GM10847 (cell line): ENCODE results near the gene COLEC11.

ENCODE experiments used
- POLR2A ChIP-seq: IDR thresholded peaks from 2 replicates; pipeline ENCODE4 v1.6.1; 2011; ENCODE audit not compliant: insufficient read length; ENCODE audit errors: extremely low read depth

The COLEC11 gene

DNA sequence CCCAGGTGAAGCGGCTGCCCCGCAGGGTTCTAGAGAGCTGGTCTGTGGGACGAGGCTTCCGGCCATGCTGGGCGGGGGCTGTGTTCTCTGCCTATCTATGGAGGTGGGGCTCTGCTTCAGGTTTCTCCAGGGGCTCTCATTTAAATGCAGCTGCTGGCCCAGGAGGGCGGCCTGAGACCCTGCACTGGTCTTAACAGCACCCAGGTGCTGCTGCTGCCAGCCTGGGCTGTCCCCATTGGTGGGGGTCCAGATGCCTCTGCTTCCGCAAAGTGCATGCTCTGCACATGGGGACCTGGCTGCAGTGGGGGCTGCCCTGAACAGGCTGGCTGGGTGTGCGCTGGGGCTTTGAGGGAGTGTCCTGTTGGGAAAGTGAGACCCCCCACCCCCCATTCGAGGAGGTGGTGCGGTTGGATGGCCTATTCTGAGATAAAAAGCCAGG lies 33.3 kb downstream of the COLEC11 start:
- no peak for TF ChIP-seq POLR2A

DNA sequence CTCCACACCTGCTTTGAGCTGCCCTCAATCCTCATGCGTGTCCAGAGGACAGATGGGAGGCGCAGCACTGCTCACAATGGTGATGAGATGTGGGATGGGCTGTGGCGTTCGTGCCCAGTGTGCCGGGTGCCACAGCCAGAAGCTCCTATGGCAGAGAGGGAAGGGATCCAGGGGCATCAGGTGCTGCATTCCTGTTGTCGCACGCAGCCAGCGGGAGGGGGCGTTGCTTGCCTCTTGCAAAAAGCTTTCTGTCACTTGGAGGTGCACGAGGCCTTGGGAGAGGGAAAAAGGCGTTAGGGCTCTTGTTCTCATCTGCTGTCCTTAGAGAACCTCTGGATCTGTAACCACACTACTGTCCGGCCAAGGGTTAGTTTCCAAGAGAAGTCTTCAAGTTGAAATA lies 33.9 kb downstream of the COLEC11 start:
- TF ChIP-seq POLR2A, result no peak

DNA sequence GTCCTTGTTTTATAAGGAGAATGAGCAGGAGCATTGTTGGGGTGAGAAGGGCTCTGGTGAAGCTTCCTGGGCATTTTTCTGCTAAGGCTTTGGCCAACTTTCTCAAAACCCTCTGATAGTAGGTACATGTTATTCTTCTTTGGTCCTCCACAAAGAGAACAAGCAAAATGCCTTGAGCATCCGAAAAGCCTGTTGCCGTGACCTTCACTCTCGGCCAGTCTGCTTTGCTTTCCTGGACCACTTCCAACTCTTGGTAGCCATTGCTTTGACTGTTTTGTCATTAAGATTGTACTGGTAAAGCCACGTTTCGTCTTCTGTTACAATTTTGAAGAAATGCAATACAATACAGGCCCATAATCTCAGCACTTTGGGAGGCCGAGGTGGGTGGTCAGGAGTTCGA lies 35.7 kb downstream of the COLEC11 start:
- no peak for TF ChIP-seq POLR2A

DNA sequence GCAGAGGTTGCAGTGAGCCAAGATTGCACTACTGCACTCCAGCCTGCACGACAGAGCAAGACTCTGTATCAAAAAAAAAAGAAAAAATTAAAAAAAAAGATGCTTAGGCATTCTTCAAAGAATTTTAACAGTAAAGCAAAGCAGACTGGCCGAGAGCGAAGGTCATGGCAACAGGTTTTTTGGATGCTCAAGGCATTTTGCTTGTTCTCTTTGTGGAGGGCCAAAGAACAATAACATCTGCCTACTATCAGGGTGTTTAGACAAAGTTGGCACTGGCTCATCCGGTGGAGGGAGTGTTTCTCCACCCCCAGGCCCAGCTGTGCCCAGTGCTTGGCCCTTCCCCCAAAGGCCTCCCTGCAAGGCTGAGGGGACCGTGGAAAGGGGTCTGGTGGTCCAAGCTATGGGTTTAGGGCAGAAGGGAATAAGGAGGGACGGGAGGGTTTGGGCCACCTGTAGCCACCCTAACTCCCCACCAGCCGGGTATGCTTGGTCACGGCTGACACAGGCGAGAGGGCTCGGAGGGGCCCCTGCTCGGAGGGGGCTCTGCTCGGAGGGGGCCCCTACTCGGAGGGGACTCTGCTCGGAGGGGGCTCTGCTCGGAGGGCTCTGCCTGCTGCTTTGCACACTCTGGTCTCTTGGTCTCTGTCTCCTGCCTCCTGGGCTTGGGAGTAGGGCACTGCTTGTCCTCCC lies 36.4 kb downstream of the COLEC11 start:
- TF ChIP-seq POLR2A, result no peak

DNA sequence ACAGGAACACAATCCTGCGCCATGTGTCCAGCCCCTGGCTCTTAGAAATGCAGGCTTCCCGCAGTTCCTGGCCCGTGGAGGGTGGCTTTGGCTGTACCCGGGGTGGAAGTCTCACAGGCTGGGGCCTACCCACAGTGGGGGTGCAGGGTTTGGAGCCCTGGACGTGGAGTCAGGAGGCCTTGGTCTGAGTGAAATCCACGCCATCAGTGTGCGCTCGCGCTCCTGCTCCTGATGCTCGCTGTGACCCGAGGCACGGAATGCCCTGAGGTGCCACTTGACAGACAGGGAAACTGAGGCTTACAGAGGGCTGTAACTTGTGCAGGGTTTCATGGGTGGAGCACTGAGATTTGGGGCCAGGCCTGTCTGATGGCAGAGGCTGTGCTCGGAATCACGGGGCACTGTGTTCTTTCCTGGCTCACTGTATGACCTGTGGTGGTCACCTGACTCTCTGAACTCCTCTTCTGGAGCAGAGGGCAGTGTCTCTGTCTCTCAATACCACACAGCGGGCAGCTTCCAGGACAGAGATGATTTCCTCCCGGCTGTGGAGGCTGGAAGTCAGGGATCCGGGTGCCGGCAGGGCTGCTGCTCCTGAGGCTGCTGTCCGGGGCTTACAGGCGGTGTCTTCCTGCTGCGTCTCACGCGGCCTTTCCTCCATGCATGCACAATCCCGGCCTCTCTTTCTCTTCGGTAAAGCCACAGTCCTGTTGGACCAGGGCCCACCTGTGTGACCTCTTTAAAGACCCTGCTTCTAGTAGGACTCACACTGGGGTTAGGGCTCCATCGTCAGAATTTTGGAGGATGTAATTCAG lies 37.1 kb downstream of the COLEC11 start:
- no peak for TF ChIP-seq POLR2A

DNA sequence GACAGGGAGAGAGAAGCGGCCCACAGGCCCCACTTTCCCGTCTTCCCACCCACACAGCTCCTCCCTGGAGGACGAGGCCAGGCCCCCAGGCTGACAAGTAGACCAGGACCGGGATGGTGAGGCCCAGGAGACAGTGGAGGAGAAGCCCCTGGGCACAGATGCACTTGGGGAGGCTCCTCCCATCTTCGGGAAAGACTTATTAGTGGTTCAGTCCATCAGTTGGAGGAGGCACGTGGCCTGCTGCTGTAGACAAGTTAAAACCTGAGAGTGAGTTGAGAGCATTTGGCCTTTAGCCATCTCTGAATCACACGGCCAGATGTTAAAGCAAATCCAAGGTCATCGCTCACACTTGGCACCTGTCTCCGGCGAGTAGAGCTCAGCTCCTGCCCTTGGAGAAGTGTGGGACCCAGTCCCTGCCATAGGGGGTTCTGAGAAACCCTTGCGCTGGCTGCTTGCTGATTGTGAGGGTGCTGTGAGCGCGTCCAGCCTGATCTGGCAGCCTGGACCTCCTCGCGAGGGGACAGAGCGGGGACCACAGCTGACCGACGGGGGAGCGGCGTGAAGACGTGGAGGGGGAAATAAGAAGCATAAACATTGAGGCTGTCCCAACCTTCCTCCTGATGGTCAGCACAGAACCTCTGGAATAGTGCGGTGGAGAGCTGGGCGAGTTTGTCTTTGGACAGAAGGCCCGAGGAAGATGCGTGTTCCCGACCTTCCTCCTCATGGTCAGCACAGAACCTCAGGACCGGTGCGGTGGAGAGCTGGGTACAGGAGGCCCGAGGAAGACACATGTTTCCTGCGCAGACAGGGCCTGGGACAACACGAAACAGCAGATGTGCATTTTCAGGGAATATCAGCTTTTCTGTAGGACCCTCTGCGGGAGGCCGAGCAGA lies 38.4 kb downstream of the COLEC11 start:
- TF ChIP-seq POLR2A, result no peak

DNA sequence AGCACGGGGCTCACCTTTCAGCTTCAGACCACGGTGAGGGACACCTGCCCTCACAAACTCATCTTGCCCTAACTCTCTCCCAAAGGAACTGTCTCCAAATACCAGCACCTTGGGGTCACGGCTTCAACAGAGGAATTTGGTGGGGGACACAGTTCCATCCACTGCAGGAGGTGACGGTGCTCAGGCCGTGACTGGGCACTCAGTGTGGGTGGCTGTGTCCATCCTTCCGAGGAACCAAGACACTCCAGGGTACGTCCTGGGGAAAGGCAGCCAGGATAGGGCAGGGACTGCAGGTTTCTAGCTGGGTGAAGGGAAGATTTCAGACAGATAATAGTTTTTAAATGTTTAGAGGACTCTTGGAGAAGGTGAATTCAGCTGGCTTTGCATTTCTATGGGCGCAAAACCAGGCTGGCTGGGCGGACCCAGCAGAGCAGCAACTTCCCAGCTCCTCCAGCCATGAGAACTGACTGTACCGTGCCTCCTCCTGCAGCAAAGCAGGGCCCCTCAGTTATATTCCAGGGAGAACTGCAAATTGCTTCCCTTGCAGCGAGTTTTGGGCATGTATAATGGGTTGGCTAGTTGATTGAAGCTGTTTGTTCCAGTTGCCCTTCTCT lies 39.2 kb downstream of the COLEC11 start:
- no peak for TF ChIP-seq POLR2A

DNA sequence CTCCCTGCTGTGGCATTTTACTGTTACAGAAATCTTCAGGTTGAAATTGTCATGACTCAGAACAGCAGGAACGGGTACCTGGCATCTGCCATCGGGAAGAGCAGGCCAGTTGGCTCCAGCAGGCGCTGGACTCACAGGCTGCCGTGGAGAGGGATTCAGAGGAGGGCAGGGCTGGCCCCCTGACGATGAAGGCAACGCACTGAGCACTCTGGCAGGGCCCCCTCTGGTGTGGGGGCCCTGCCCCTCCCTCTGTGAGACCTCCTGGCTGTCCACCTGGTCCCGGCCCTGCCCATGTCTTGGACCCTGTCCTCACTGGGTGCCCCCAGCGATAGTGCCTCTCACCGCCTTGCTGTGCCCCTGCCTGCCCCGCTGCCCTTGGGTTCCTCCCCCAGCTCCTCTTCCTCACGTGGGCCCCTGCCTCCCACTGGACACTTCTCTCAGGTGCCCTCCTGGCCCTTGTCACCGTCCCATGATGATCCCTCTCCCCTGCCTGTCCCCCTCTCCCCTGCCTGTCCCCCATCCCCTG lies 39.7 kb downstream of the COLEC11 start:
- no peak for TF ChIP-seq POLR2A

DNA sequence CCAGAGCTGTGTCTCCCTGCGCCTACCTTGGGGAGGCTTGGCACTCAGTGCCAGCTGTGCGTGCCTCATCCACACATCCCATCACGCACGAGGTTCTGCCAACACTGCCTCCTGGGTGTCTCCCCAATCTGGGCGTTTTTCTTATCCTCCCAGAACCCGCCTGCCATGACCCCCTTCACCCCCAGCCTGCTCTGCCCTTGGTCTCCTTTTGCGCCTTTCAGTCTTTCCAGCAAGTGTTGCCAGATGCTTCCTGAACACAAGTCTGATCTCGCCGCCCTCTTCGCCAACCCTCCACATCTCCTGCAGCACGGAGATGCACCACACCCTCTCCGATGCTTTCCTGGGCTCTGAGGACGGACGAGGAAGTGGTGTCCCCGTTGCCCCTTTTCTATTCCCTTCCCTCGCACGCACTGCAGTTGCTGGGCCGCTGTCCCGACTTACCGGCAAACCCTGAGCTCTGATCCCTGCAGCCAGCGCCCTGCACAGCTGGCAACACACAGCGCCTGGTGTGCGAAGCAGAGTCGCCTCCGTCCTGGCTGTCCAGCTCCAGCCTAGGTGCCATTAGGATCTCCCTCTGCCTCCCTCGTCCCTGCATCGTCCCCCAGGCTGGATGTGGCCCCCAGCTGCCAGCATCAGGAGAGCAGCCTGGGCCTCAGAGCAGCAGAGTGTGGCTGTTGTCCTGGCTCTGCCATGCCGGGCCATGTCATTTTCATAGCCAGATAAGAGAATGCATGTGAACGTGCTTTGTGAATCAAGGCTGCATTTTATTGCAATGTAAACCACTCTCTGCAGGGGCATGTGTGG lies 40.5 kb downstream of the COLEC11 start:
- TF ChIP-seq POLR2A, result no peak

DNA sequence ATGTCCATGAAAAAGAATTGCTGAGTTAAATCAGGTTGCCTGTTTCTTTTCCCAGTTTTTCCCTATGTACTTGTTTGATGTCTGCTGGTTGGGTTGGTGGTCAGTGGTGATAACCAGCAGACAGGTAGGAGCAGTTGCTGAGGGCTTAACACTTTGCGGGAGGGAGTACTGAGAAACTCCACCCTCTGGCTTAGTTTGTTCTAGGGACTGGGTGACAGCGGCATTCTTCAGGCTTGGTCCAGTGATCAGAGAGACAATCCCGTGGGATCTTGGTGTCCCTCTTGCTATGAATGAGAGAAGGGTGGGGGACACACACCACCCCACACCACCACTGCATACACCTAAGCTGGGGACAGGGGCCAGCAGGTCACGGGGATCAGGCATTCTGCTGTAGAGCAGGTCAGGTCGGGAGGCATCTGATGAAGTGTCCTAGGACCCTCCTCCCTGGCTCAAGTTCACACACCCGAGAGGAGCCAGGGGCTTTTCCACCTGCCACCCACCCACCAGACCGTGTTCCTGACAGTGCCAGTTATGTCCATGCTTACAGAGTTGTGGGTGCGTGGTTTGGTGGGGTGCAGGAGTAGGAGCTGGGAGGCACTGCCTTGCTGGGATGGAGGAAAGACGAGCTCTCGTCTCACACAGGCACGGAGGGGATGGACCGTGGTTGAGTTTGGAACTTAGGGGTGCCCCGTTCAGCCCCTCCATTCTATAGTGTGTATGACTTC lies 41.8 kb downstream of the COLEC11 start:
- TF ChIP-seq POLR2A, result no peak

DNA sequence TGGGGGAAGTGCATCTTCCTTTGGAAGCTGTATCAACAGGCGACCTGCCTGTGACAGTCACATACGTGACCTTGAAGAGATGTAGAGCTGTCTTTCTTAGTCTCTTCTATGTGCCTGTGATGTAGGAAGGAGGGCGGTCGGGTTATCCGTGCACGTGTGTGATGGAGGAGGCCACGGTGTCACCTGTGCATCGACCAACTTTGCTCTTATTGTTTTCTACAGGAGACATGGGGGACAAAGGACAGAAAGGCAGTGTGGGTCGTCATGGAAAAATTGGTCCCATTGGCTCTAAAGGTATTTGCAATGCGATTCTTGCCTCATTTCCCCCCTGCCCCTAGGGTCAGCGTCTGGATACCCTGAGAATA lies 42.4 kb downstream of the COLEC11 start:
- TF ChIP-seq POLR2A, result no peak

DNA sequence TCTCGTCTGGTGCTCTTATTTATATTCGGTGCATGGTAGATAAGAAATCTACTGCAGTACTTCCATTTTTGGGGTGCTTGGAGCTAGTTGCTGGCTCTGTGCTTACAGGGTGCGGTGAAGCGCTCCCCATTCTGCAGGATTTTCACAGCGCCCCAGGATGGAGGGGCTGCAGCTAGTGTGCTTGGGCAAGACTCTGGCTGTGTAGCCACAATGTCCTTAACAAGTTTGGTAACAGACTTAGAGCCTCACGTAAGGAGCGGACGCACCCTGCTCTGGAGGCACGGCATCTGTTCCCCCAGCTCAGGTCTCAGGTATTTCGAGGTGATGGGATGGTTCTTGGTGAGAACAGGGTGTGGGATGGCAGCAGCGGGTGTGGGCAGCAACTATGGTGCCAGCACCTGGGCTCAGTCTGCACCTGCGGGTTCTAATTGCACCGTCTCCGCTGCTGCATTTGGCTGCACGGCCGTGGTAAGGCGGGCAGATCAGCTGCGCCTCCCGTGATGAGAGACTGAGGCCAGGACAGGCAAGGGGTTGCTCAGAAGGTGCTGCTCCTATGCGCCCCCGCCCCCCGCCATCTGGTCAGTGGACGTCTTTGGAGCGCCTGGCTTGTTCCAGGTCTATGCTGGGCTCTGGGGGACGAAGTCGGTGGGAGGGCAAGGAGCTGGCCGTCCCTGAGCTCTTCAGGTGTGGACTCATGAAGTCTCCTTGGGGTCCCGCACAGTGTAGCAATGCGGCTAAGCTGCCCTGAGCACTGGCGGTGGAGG lies 43.0 kb downstream of the COLEC11 start:
- TF ChIP-seq POLR2A, result no peak

DNA sequence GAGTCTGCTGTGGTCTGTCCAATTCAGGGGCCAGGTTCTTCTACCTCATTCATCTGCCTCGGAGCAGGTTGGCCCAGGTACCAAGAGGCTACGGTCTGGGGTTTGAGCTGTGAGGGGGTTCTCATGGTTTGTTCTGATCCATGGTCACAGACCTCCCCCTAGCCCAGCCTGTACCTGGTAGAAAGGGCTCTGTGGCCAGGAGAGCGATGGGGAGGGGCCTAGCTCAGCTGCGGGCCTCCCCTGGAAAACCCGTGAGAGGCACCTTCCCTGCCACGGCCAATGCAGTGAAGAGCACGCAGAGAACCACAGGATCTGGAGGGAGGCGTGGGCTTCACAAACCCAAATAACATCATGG lies 43.5 kb downstream of the COLEC11 start:
- no peak for TF ChIP-seq POLR2A
